HG03159 (cell line): Measurements from ENCODE around the gene ANGPTL2.

Source experiments
- ATAC-seq: cut with Tn5 transposase; IDR thresholded peaks from one replicate; pipeline ENCODE4 v1.9.1; 2021; ENCODE audit warnings: mild to moderate bottlenecking, moderate library complexity; ENCODE audit not compliant: unreplicated experiment

Gene ANGPTL2

DNA sequence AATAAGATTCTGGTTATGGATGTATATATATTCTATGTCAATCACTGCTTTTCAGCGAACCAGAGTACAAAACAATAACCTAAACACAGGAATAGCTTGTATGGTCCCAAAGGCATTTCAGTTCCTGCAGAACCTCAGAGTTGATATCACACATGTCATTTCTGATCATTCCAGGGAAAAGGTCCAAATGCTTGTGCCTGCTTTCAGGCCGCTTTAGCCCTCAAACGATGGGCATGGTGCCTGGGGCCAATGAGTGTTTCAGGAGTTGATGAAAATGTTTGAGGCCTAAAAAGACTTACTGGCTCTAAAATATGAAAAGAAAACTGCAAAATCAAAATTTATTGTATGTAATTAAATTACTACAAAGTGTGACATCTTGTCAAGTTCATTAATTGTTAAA is 22.8 kb downstream of the ANGPTL2 start:
- ATAC-seq, result no peak

DNA sequence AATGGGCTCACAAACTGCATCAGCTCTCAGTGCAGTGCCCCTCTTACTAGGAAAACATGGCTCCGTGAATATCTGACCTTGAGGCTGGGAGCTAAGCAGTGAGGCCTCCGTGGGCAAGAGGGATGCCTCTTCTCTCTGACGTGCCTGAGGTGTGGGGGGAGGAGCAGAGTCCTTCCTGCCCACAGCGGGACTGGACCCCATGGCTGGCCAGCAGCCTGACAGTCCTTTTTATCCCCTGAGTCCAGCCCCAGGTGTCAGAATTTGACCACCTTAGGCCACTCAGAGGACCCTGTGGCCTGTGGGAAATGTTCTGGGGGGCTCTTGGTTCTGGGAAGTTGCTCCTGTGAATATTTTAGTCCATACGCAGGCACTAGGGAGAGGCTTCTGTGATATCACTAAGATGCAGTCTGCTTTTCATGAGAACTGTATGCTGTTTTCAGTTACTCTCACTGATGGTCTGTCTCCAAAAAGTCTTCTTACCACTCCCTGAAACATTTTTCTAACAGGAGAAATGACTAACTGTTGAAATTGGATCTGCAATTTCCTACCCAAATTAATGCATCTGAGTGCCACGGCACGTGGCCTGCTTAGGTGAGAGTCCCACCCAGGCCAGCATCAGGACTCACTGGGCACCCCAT is 23.4 kb downstream of the ANGPTL2 start:
- no peak for ATAC-seq

DNA sequence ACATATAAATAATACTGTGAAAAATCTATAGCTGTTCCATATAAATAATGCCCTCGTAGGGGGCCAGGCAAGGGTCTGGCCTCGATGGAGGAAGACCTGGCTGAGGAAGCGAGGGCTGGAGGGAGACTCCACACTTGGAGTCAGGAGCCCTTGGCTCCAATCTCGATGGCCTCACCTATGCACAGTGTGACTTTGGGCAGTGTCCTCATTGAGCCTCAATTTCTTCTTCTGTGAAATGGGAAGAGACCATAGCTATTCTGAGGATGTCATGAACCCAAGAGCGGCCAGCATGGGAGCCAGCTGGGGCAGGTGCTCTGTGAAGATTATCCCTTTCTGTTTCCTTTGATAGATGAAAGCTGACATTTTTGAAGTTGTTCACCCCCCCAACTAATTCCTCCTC is 24.8 kb downstream of the ANGPTL2 start:
- no peak for ATAC-seq

DNA sequence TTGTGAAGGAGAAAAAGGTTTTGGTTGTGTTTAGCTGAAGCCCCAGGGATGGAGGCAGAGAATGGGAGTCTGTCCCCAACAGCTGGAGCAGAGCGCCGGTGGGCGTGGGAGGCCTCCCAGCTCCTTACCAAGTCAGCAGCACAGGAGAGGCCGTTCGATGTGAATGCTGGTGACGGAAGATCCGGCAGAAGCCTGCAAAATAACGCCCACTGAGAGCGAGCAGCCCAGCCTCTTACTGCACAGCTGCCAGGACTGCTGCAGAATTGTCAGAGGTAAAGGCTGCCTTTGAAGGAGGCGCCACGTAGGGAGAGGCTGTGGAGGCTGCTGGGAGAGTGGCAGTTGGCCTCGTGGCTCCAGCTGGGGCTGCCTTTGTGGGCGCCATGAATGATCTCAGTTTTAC is 26.2 kb downstream of the ANGPTL2 start:
- no peak for ATAC-seq

DNA sequence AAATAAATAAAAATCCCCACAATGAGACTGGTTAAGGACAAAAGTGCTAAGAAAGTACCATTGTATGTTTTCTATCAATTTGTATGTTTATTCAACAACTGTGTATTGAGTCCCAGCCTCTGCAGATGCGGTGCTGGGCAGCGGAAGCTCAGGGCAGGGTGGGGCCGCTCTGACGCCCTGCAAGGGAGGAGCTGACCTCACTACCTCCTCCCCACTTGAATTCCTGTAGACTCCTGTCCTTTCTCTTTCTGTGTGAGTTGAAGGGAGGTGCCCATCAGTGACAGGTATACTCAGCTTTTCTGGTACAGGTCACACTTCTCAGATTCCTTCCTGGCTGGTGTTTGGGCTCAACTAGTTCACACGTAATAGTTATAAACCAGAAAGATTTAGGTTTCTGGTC is 27.0 kb downstream of the ANGPTL2 start:
- no peak for ATAC-seq

DNA sequence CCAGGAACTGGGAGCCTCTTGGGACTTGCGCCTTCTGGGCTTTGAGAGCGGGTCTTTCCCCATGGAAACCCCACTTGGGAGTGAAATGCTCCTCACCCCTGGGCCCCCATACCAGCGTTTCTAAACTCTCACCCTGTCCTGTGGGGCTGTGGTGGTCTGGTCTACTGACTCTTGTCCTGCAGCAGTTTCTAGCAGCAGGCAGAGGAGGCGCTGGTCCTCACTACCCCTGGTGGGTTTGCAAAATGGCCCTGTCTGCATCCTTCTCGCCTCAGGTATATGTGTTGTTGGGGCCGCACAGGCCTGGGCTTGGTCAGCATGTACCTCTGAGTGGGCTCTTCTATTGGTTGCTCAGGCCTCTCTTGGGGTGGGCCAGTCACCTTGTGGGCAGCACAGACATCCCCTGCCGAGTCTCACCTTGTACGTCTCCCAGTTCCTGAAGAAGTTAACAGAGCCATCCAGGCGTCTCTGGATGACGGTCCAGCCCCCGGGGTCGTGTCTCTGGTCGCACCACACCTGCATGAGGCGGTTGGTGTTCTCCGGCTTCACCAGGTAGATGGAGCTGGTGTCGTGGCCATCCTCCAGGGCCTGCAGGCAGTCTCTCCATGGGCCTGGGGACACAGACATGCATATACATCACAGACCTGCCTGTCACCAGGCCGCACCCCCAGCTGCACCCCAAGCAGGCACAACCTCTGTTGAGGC is 29.0 kb downstream of the ANGPTL2 start:
- no peak for ATAC-seq

DNA sequence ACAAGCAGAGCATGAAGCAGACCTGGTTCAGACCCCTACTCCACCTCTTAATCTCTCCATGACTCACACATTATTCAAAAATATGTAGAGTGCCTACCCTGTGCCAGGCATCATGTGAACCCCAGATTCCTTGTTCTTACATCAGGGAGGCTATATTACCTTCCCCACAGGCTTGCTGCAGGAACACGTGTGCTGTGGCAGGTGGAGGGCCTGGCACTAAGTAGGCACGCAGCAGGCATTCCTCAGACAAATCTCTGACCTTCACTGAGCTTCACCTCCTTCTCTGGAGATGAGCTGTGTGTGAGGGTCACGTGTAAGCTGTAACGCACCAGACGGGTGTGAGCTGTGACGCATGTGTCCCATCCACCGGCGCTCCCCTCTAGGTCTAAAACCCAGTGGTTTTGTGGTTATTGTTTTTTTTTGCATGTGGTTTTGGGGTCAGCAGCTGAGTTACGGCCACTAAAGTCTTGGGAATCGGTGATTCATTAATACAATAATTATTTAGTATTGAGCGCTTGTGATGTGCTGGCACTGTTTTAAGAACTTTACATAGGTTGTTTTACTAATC is 30.3 kb downstream of the ANGPTL2 start:
- ATAC-seq, result no peak

DNA sequence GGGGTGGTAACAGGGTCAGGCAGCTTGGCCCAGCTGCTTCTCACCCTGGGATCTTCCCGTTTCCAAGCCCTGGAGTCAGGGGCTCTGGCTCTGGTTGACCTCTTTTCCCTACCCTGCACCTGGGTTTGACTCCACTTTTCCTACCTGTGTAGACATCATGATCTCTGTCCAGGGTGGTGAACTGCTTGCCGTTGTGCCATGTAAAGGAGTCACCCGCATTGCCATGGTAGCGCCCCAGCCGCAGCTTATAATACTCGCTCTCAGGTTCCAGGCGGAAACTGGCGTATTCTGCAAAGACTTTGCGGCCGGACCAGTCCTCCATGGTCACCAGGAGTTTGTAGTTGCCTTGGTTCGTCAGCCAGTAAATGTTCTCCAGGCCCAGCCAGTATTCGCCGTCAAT is 30.9 kb downstream of the ANGPTL2 start:
- ATAC-seq, result no peak

DNA sequence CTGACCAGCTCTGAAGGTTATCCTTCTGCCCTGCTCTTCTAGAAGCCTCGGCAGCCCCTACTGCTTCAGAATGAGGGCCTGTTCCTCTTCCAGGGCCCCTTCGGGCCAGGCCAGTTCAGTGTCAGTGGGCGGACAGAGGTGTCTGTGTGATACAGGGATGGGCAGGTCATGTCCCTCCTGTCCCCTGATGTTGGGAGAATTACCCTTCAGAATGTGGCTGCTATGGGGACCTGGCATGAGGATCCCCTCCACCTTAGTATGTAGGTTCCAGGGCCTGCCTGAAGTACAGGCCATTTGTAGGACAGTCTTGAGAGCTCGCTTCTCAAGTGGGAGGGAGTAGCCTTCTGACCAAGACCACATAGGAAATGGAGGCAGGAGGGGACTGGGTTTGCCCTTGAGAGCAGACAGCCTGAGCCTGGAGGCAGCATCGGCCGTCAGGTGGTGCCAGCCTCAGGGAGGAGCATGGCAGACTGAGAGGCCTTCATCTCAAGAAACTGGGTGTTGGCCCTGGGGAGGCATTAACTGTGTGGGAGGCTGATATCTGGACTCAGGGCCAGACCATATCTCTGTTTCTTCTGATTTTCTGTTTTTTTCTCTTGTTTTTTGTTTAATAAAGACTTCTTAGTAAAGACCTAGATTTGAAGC is 32.0 kb downstream of the ANGPTL2 start:
- no peak for ATAC-seq

DNA sequence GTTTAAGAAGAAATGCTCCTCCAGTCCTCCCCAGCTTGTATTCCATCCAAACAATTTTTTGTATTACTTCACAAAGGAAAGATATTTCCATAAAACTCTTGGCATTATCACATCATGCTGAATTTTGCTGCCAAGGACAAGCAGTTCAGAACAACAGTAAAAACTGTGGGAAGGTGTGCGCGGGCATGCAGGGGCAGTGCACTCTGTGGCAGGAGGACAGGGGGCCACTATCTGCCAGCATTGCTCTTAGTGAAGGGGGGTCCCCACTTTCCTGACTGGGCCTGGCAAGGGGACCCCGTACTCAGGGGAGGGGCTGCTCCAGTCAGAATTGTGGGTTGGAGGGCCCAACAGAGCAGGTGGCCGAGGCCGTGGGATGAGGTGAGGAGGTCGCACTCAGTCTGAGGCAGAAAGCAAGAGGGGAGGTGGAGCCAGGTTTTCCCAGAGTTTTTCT is 32.8 kb downstream of the ANGPTL2 start:
- ATAC-seq, result no peak

DNA sequence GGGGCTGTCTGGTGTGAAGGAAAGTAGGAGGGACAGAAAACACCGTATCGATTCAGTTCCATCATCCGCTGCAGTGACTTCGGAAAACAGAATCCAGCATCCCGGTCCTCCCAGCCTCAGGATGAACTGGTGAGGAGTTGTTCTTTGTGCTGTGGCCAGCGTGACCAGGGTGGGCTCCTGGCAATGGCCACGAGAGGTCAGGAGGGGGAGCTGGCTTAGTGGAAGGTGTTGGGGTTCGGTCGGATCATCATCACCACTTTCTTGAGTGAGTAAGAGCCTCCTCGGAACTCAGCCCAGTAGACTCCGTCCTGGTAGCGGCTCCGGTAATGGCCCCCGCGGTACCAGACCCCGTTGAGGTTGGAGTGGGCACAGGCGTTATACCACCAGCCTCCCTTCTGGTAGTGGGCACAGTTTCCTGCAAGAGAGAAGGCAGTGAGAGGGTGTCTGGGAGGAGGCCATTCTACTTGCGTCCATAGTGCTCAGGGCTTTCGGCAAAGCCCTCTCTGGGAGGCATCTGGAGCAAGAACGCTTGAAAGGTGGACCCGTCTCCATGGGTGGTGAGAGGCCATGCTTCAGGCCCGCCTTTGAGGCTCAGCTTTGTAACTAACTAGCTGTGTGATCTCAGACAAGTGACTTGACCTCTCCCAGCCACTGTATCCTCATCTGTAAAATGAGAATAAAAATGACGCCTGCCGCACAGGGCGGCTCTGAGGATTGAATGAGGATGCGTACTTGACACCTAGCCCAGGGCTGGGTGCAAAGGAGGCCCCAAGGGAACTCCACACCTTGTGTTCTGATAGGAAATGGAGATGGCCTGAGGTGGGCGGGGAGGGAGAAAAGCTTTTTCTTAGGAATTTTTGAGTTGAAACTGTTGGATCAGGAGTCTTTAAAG is 33.5 kb downstream of the ANGPTL2 start:
- ATAC-seq, result no peak

DNA sequence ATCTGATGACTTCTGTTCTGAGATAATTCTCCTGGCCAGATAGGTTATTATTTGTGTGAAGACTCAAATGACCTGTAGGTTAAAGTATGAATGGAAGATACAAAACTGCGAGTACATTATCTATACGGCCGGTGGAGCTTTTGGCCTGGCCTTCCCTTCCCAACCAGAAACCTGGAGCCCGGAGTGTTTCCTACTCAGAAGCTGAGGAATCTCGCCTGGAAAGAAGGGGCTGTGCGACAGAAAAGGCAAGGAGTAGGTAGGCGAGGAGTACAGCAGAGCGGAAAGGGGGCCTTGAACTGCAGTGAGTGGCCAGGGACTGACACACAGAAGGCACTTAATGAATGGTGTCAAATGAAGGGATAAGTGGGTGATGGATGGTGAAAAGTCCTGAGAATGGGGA is 34.6 kb downstream of the ANGPTL2 start:
- no peak for ATAC-seq

DNA sequence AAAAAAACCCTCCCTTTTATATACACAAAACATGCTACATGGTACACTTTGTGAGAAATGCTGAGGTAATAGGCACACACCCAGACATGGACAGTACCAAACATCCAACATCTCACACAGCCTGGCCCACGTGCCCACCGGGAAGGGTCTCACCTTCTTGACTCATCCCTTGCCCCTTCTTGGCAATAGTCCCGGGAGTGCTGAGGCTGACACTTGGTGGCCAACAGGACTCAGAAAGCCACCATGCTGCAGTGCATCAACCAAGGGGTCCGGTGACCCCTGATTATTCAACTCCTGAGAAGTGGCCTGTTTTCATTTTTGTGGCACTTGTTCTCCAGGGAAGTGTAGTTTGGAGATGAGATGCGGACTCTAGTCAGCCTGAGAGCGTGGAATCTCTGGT is 35.0 kb downstream of the ANGPTL2 start:
- ATAC-seq, result no peak

DNA sequence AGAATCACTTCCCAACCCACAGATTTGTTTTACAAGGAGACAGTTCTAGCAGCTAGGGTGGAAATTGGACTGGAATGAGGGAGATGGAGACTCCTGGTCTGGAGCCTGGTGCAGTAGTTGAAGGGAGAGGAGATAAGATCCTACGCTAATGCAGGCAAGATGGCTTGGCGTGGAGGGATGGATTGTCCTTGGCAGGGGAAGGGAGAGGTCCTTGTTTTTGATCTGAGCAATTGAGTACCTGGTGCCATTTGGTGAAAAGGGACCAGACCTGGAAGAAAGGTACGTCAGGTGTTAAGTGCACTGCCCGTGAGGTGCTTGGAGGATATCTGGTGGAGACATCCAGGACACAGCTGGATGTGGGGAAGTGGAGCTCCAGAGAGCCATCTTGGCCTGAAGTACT is 35.7 kb downstream of the ANGPTL2 start:
- no peak for ATAC-seq

DNA sequence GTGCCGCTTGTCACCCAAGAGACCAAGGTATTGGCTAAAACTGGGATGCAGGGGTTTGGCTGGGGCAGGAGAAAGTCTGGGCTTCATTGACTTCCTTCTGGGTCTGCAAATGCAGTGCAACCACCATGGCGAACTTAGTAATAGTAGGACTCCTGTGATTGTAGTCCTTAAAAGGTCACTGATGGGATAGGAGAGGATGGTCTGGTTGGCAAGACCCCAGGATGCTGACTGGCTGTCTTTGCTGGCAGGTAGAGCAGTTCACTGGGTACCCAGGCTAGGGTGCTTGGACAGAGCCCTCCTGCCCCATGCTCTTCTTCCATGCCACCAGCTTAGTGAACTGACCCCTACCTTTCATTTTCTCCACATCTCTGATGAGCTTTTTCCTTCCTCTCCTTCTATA is 37.2 kb downstream of the ANGPTL2 start:
- no peak for ATAC-seq

DNA sequence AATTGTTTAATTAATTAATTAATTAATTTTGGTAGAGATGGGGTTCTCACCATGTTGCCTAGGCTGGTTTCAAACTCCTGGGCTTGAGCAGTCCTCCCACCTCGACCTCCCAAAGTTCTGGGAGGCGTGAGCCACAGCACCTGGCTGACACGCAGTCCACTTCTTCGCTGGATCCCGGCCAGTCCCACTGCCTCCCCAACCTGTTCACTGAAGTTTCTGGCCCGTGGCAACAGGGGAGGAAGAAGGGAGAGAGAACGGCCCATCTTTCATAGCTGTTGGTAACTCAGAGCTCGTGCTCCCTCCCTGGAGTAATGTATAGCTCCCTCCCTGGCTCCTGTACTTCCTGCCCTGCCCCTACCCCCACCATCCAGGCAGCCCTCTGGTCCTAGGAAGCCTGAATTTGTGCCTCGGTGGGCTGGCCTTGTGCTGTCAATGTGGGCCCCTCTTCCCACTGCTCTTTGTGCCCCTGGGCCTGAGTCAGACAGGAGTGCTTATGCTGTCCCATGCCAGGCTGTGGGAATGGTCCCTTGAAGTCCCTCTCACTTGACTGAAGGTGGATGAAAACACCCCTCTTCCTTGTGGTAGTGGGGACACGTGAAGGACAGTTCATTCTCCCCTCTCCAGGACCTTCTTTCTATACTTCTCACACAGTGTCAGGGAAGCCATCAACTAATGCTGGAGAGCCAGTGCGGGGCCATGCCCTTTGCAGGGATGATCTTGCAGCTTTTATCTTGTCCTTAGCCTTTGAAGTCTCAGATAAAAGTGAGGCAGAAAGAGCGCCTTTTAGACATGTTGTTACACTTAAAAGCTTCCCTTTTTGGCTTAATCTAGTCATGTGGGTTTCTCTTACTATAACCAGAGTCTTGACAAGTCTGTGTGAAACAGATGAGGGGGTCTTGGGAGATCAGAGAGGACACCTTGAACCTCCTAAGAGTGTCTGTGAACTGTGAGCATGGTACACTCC is 38.1 kb downstream of the ANGPTL2 start:
- no peak for ATAC-seq

DNA sequence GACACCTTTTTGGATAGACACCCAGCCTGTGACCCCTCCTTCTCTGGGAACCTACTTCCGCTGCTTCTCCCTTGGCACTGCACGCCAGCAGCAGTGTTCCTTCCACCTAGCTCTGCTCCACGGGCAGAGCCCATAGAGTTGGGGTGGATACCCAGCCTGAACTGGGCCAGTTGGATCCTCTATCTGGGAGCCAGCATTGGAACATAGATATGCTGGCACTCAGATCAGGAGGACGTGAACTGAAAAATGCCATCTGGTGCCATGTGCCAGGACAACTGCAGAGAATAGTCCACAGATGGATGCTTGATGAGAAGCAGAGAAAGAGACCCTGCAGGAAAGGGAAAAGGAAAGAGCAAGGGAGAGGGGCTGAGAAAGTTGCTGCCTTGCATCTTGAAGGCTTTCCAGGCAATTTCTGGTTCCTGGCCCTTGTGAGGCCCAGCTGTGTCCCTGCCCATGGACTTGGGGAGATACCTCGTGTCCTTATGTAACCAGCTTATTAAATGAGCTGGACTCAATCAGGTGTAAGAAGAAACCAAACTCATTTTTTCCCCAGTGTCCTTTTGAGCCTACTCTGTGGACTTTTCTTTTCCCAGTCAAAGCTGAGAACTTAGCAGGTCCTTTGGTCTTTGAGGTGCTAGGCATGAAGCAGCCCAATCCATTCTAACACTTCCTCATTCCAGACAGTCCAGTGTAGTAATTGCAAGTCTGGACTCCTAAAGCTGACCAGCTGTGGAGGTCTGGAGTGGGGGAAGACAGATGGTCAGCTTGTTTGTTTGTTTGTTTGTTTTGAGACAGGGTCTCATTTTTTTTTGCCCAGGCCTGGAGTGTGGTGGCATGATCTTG is 39.1 kb downstream of the ANGPTL2 start:
- no peak for ATAC-seq

DNA sequence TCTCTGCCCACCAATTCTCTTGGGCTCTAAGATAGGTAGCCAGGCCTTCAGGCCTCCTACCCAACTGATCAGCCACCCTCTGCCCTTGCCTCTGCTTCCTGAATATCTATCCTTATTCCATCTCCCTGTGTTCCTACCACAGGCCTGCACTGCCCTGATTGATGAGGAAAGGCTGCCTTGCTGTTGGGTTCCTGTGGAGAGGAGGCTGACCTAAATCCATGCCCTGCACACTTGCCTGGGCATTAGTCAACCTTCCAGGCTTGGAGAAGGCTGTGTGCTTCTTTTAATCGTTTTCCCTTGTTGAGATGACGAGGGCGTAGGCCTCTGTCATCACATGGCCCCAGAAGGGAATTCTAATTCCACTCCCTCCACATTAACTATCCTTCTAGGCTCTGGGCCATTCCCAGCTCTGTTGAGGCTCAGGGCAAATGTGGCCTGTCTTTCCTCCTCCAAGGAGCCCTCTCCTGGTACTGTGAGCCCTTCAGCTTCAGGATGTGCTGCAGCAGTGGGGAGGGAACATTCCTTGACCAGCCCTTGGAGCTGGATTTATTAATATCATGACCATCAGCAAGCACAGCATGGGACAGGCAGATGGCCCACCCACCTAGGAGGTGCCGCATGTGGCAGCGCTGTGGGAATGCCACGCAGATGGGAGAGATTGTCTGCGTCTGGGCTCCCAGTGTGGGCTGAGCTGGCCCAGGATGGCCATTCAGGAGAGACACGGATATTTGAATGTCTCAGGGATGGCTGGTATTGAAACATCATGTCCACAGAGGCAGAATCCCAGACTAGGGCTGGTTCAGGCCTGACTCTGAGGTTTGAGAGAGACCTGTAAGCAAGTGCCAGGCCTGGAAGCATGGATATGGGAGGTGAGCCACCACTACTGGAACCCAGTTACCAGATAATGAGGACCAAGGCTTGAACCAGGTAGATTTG is 40.9 kb downstream of the ANGPTL2 start:
- ATAC-seq, result no peak
